Activated CD4-positive, CD25-positive, alpha-beta regulatory T cell treated with anti-CD3 and anti-CD28 coated beads, Interleukin-2, amount 50 U/mL, for 16 hours (primary cell): ENCODE results near the gene CDH9.
"Not testable (repeated sequence)": the region's sequence is repeated elsewhere in the genome, so short reads cannot be mapped to it uniquely, and the experiment has no call there.

ENCODE experiments used
- DNase-seq: peaks from one replicate; pipeline ENCODE4 v3.0.0-alpha.2; 2020; ENCODE audit warnings: low read depth, low spot score

CDH9 gene

GRCh38 chr5:26948921-26949320 lies 89.5 kb downstream of the CDH9 start:
- DNase-seq: no peak

- DNase-seq: no peak
Observed at GRCh38 chr5:26945901-26946300, 92.5 kb downstream of the CDH9 start.

- DNase-seq: no peak
Observed at GRCh38 chr5:26942481-26942880, 95.9 kb downstream of the CDH9 start.

- DNase-seq: no peak
Observed at GRCh38 chr5:26940994-26941393, 97.4 kb downstream of the CDH9 start.

DNA sequence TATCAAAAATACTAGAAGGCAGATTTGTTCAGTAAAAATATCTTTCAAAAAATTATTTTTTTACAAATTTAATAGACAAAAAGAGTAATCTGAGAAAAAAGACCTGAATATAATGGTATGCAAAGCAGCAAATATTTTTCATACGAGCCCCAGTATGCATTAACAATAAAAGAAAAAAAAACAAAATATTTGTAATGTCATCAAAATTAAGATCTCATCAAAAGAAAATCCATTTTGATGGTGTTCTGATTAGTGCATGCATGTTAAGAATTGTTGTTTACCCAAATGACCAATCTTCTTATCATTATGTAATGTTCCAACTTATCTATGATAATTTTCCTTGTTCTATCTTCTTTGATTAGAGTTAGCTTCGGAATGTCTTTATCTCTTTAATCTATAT lies 106.1 kb downstream of the CDH9 start:
- no peak for DNase-seq

DNA sequence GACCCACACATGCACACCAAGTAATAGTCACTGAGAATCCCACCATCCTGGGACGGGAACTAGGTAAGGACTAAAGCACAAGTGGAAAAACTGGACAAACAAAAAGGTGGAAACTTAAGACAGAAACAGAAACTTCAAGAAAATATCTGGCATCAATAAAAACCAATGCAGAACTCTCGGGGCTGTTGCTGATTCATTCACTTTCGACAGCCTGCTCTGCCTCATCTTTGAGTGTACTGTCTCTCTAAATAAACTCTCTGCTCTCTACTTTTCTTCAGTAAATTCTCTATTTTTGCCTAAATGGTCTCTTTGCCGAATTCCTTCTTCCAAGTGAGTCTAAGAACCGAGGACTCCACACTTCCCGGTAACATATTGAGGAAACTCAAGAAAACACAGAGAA lies 116.9 kb downstream of the CDH9 start:
- no peak for DNase-seq

DNA sequence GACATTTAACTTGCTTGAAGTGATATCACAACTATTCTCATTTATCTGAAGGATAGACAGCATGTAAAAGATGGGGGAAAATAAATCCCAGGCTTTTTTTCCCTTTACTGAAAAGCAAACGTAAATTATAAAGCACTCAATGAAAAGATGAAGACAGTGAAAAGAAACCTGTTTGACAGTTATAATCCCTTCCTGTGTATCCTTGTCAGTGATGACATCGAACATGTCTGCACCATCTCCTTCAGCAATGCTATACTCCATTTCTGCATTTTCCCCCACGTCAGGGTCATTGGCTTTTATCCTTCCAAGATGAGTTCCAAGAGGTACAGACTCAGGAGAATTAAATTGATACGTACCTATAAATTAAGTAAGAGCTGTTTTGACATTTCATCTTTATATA lies 134.9 kb downstream of the CDH9 start:
- DNase-seq: no peak

GRCh38 chr5:26894719-26895263 lies 143.6 kb downstream of the CDH9 start:
- no peak for DNase-seq

- no peak for DNase-seq
Observed at GRCh38 chr5:26893078-26893477, 145.3 kb downstream of the CDH9 start.

GRCh38 chr5:26889815-26890214 lies 148.6 kb downstream of the CDH9 start:
- no peak for DNase-seq

GRCh38 chr5:26884481-26884880 lies 153.9 kb downstream of the CDH9 start:
- no peak for DNase-seq

DNA sequence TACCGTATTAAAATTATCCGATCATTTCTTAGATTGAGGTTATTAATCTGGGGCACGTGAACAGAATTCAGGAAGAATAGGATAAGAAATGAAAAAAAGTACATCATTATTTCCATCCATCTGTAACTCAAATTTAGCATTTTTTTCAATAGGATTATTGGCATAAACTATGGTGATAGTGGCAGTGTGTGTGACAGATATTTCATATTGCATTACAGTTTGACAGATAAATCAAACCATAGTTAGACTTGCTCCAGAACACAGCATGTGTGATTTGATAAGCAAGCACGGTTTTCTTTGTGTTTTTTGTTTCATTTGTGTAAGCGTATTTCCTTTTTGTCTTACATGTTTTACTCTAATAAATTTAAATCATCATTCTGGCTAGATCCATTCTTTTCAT lies 155.0 kb downstream of the CDH9 start:
- no peak for DNase-seq

DNA sequence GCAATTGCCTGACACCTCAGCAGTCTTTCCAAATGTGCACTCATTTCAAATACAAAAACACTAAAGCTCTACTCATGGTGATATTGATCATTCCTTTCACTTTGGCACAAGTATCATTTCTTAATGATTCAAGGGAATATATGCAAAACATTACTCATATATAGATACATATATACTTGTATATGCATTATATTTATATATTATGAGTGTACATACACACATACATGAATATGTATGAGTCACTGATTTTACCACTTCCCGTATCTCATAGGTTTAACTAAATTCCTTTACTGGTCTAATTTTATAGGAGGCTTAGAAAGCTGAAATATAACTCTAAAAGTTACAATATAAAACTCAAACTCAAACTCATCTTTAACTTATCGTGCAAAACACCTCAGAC lies 156.5 kb downstream of the CDH9 start:
- DNase-seq: no peak

DNA sequence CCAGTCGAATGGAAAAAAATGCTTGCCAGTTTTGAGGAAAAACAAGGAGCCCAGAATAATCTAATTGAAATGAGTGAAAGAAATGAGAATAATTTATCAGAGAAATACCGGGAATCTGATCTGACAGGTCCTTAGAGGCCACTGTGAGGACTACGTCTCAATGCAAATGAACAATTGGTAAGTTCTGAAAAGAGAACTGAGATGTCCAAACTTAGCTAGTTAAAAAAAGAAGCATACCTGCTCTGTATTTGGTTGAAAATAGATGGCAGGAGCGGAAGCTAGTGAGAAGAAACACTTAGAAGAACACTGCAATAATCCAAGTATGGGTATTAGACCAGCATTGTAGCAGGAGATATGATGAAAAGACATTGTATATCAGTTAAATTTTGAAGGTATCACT lies 161.2 kb downstream of the CDH9 start:
- no peak for DNase-seq

DNA sequence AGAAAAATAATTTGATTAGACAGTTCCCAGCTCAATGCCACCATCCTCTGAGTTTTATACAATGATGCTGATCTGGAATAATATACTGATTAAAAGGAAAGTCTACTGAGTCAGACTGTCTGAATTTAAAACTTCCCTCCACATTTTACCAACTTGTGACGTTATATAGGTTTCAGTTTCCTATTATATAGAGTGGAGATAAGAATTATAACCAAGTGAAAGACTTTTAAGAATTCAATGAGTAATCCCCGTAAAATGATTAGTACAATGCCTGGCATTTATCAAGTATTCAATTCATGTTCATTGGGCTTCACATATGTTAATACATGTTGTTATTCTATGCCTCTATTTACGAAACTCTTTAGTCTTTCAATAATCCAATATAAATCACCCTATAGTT lies 166.0 kb downstream of the CDH9 start:
- no peak for DNase-seq

DNA sequence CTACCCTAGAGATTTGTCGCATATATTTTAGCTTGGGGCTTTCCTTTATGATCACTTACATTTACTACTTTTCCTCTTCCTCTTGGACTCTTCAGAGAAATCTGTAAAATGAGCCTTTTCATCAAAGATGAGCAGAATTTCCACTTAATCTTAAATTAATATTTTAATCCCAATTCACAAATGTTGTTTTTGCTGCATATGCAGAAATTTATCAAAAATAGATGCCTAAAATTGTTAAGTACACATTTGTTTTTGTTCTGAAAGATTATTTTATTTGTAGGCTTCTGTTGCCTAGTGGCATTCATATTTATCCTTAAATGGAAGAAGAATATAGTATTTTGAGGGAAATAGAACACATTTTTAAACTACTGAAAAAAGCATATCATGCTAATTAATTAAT lies 168.6 kb downstream of the CDH9 start:
- no peak for DNase-seq

DNA sequence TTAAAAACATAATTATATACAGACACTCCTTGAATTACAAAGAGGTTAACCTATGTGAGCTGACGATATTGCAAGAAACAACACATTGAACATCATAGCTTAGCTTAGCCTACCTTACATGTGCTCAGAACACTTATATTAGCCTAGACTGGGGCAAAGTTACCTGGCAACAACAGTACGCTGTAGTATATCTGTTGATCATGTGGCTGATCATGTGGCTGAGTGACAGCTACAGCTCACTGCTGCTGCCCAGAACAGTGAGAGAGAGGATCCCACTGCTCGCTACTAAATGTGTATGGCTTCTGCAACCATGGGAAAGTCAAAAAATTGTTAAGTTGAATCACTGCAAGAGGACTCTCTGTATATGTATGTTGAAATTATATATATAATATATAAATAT lies 169.9 kb downstream of the CDH9 start:
- no peak for DNase-seq

DNA sequence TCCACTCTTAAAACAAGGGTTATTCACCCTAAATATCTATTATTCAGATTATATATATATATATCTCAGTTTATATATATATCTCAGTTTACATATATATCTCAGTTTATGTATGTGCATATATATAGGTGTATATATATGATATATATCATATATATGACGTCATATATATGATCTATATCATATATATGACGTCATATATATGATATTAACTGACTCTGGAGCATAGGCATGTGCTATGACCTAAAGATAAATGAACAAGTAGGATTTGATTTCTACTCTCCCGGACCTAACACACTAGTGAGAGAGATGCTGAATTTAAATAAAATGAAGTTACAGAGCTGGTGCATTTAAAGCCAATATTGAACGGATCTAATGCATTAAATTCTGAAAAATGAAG lies 174.3 kb downstream of the CDH9 start:
- no peak for DNase-seq

DNA sequence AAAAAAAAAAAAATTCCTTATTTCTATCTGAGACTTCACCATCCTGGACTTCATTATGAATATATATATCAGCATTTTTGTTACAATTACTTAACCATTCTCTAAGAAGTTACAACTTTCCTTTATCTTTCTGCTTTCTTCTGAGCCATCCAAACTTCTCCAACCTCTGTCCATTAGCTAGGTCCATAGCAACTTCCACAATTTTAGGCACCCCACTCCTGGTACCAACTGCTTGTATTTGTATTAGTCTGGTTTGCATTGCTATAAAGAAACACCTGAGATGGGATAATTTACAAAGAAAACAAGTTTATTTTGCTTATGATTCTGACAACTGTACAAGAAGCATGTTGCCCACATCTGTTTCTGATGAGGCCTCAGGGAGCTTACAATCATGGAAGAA lies 182.1 kb downstream of the CDH9 start:
- DNase-seq: no peak

- not testable (repeated sequence) for DNase-seq
Observed at GRCh38 chr5:26852450-26852849, 185.9 kb downstream of the CDH9 start.

- DNase-seq: no peak
Observed at GRCh38 chr5:26847041-26847736, 191.2 kb downstream of the CDH9 start.

DNA sequence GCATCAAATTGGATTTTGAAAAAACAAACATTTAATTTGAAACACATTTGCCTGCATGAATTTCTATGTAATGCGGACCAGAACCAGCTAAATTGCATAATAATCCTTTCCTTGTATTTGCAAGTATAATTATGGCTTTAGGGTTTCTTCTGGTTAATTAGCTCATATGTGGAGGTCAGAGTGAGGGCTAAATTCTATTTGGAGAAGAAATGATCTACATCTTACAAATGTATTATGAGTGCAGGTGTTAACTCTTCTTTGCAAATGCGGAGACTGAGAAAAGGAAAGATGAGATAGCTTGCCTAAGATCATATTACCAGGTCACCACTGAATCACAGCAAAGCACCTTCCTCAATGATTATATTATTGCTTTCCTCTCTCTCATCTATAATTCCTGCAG lies 194.7 kb downstream of the CDH9 start:
- no peak for DNase-seq

GRCh38 chr5:26833596-26833995 lies 204.8 kb downstream of the CDH9 start:
- DNase-seq: no peak
